Neural cell (in vitro differentiated cells): ENCODE measurements around the gene RAB17. TPM values are rescaled to one million over a fixed set of nuclear protein-coding genes. Genes with fewer than 3 reads are reported as not detected.

Source experiments
- H2AFZ ChIP-seq: fragments of 200-600, 300-800 bp; sonication (generic), shearing (Covaris generic); 2 replicates; pipeline ENCODE4 v1.6.0; 2014; ENCODE audit warnings: low read depth, mild to moderate bottlenecking, antibody characterized with exemption, low read length, moderate library complexity
- H3F3A ChIP-seq: fragments of 200-600 bp; shearing (Covaris generic); 2 replicates; pipeline ENCODE4 v1.6.1; 2016; ENCODE audit warnings: mild to moderate bottlenecking, moderate library complexity, mixed read lengths, antibody characterized with exemption, low read length; ENCODE audit not compliant: insufficient read depth, poor library complexity, severe bottlenecking
- H3K27ac ChIP-seq: fragments of 200-600, 300-800 bp; sonication (generic), shearing (Covaris generic); 2 replicates; pipeline ENCODE4 v1.5.1; 2014; ENCODE audit warnings: mild to moderate bottlenecking, low read length, moderate library complexity
- H3K27me3 ChIP-seq: fragments of 300-800, 200-600 bp; sonication (generic), shearing (Covaris generic); 2 replicates; pipeline ENCODE4 v1.6.0; 2014; ENCODE audit warnings: mild to moderate bottlenecking, low read depth, low read length, moderate library complexity; ENCODE audit not compliant: insufficient read depth
- H3K36me3 ChIP-seq: fragments of 300-800, 200-600 bp; sonication (generic), shearing (Covaris generic); 2 replicates; pipeline ENCODE4 v1.5.1; 2014; ENCODE audit warnings: mild to moderate bottlenecking, antibody characterized with exemption, low read length, moderate library complexity; ENCODE audit not compliant: insufficient read depth
- H3K4me2 ChIP-seq: fragments of 300-800, 200-600 bp; sonication (generic), shearing (Covaris generic); 2 replicates; pipeline ENCODE4 v1.6.0; 2014; ENCODE audit warnings: mild to moderate bottlenecking, low read length
- H3K4me3 ChIP-seq: fragments of 300-800, 200-600 bp; sonication (generic), shearing (Covaris generic); 2 replicates; pipeline ENCODE4 v1.5.1; 2014; ENCODE audit warnings: mild to moderate bottlenecking, low read length, moderate library complexity
- H3K79me2 ChIP-seq: fragments of 200-600 bp; shearing (Covaris generic); replicated peaks from 2 replicates; pipeline ENCODE4 v1.6.0; 2014; ENCODE audit warnings: mild to moderate bottlenecking, low read length, moderate library complexity; ENCODE audit not compliant: insufficient read depth
- H3K9ac ChIP-seq: fragments of 300-800, 200-600 bp; sonication (generic), shearing (Covaris generic); 2 replicates; pipeline ENCODE4 v1.6.1; 2016; ENCODE audit warnings: mild to moderate bottlenecking, low read length, mixed read lengths
- H3K9me2 ChIP-seq: fragments of 200-600 bp; shearing (Covaris generic); 2 replicates; pipeline ENCODE4 v1.6.1; 2016; ENCODE audit warnings: mild to moderate bottlenecking, low read length, mixed read lengths; ENCODE audit not compliant: insufficient read depth
- H3K9me3 ChIP-seq: fragments of 200-600, 300-800 bp; sonication (generic), shearing (Covaris generic); 2 replicates; pipeline ENCODE4 v1.6.1; 2016; ENCODE audit warnings: mild to moderate bottlenecking, mixed run types, low read length, moderate library complexity, mixed read lengths
- H4K20me1 ChIP-seq: fragments of 200-600 bp; shearing (Covaris generic); 2 replicates; pipeline ENCODE4 v1.6.1; 2016; ENCODE audit warnings: mild to moderate bottlenecking, mixed run types; ENCODE audit not compliant: insufficient read depth
- EP300 ChIP-seq: fragments of 450-650 bp; conservative IDR thresholded peaks from 2 replicates; pipeline ENCODE4 v1.6.1; 2014; ENCODE audit warnings: antibody characterized with exemption, mild to moderate bottlenecking, moderate library complexity; ENCODE audit not compliant: poor library complexity, severe bottlenecking
- EZH2 ChIP-seq: fragments of 200-600, 300-800 bp; shearing (Covaris generic), sonication (generic); IDR thresholded peaks from 2 replicates; pipeline ENCODE4 v1.6.1; 2014; ENCODE audit warnings: antibody characterized with exemption, low read length, borderline replicate concordance, mild to moderate bottlenecking; ENCODE audit not compliant: insufficient read depth, poor library complexity, severe bottlenecking
- MXI1 ChIP-seq: fragments of 450-650 bp; conservative IDR thresholded peaks from 2 replicates; pipeline ENCODE4 v1.6.1; 2014; ENCODE audit warnings: antibody characterized with exemption, mild to moderate bottlenecking; ENCODE audit not compliant: poor library complexity, severe bottlenecking
- POLR2AphosphoS5 ChIP-seq: IDR thresholded peaks from 2 replicates; pipeline ENCODE4 v1.6.1; 2012
- RAD21 ChIP-seq: fragments of 450-650 bp; conservative IDR thresholded peaks from 2 replicates; pipeline ENCODE4 v1.6.1; 2014; ENCODE audit warnings: antibody characterized with exemption, mild to moderate bottlenecking, moderate library complexity
- SMC3 ChIP-seq: fragments of 450-650 bp; conservative IDR thresholded peaks from 2 replicates; pipeline ENCODE4 v1.6.1; 2014; ENCODE audit warnings: antibody characterized with exemption, mild to moderate bottlenecking, moderate library complexity; ENCODE audit not compliant: poor library complexity
- TAF1 ChIP-seq: IDR thresholded peaks from 2 replicates; pipeline ENCODE4 v1.6.1; 2012; ENCODE audit warnings: low read depth
- polyA plus RNA-seq: library from polyadenylated mRNA; depleted of rRNA; stranded (reverse); fragments of >200 nt; gene quantifications from 2 replicates; pipeline ENCODE4 v1.2.3, GENCODE V29; 2014
- TF ChIP-seq, protein P1 (sequence below): IDR thresholded peaks from 2 replicates; pipeline ENCODE4 v1.6.1; 2012; ENCODE audit warnings: borderline replicate concordance
- TF ChIP-seq, protein P2 (sequence below): fragments of 450-650 bp; IDR thresholded peaks from 2 replicates; pipeline ENCODE4 v1.5.1; 2014; ENCODE audit warnings: antibody characterized with exemption, mild to moderate bottlenecking, moderate library complexity; ENCODE audit not compliant: poor library complexity, severe bottlenecking

RAB17 gene
- polyA plus RNA-seq, 1 donor from 2014 or later: not detected

DNA sequence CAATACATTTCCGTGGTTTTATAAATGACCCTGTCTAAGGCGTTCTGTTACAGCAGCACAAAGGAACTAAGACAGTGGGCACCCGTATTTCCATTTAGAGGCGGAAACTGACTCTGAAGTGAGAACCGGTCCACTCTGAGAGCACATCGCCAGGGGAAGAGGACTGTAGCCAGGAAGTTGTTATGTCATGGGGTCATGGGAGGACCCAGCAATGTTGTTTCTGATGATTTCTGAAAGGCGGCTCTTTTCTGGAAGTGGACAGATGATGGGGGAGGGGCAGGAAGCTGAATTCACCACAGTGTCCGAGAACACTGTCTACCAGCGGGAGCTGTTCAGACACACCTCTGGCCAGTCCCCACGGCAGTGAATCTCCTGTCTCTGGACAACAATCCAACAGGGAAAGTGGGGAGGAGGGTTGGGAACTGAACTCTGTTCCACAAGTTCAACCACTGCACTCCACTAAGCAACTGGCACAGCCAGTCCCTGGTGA is 34.7 kb upstream of the RAB17 start:
- no peak overlapping the region for H3K9ac ChIP-seq
- no peaks in the 10 kb centered on the region for H4K20me1 ChIP-seq
- H3K36me3 ChIP-seq: no peaks in the 10 kb centered on the region
- no peaks in the 10 kb centered on the region for H3K9me2 ChIP-seq
- no peaks in the 10 kb centered on the region for H3K9me3 ChIP-seq
- H3K27ac ChIP-seq: no peak overlapping the region
- H3K79me2 ChIP-seq: peaks cover 18% of the 10 kb centered on the region
- peaks cover 4% of the 10 kb centered on the region for H3K27me3 ChIP-seq
- H3K4me2 ChIP-seq: no peak overlapping the region
- no peak overlapping the region for H3K4me3 ChIP-seq
- H2AFZ ChIP-seq: no peak overlapping the region
- H3F3A ChIP-seq: no peaks in the 10 kb centered on the region
- TF ChIP-seq EP300: no peak
- no peak for TF ChIP-seq POLR2AphosphoS5
- TF ChIP-seq RAD21: no peak
- no peak for TF ChIP-seq SMC3
- no peak for TF ChIP-seq TAF1
- no peak for TF ChIP-seq MXI1
- no peak for TF ChIP-seq EZH2
- TF ChIP-seq, protein P1, sequence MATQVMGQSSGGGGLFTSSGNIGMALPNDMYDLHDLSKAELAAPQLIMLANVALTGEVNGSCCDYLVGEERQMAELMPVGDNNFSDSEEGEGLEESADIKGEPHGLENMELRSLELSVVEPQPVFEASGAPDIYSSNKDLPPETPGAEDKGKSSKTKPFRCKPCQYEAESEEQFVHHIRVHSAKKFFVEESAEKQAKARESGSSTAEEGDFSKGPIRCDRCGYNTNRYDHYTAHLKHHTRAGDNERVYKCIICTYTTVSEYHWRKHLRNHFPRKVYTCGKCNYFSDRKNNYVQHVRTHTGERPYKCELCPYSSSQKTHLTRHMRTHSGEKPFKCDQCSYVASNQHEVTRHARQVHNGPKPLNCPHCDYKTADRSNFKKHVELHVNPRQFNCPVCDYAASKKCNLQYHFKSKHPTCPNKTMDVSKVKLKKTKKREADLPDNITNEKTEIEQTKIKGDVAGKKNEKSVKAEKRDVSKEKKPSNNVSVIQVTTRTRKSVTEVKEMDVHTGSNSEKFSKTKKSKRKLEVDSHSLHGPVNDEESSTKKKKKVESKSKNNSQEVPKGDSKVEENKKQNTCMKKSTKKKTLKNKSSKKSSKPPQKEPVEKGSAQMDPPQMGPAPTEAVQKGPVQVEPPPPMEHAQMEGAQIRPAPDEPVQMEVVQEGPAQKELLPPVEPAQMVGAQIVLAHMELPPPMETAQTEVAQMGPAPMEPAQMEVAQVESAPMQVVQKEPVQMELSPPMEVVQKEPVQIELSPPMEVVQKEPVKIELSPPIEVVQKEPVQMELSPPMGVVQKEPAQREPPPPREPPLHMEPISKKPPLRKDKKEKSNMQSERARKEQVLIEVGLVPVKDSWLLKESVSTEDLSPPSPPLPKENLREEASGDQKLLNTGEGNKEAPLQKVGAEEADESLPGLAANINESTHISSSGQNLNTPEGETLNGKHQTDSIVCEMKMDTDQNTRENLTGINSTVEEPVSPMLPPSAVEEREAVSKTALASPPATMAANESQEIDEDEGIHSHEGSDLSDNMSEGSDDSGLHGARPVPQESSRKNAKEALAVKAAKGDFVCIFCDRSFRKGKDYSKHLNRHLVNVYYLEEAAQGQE: no peak
- TF ChIP-seq, protein P2, sequence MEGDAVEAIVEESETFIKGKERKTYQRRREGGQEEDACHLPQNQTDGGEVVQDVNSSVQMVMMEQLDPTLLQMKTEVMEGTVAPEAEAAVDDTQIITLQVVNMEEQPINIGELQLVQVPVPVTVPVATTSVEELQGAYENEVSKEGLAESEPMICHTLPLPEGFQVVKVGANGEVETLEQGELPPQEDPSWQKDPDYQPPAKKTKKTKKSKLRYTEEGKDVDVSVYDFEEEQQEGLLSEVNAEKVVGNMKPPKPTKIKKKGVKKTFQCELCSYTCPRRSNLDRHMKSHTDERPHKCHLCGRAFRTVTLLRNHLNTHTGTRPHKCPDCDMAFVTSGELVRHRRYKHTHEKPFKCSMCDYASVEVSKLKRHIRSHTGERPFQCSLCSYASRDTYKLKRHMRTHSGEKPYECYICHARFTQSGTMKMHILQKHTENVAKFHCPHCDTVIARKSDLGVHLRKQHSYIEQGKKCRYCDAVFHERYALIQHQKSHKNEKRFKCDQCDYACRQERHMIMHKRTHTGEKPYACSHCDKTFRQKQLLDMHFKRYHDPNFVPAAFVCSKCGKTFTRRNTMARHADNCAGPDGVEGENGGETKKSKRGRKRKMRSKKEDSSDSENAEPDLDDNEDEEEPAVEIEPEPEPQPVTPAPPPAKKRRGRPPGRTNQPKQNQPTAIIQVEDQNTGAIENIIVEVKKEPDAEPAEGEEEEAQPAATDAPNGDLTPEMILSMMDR: no peak

DNA sequence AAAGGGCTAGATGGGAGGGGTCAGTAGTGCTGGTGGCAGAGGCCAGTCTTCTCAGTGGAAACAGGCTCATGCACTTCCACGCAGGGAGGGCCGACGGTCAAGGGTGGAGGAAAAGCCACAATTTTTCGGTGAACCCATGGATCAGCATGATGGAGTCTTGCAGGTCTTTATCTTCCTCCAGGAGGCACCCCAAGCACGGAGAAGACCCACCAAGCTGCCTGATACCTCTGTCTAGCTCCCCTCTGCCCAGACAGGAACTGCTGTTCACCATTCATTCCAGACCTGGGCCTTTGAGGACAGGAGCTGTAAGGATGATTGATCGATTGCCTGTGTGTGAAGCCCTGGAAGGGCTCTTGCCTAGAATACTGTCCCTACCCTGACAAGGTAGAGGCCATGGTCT is 34.0 kb upstream of the RAB17 start:
- Histone ChIP-seq H3K9me3 (no peaks in the 10 kb centered on the region), H3K27me3 (peaks cover 4% of the 10 kb centered on the region), H3K36me3 (no peaks in the 10 kb centered on the region), H3K9me2 (no peaks in the 10 kb centered on the region), H2AFZ (no peak overlapping the region), H3K9ac (no peak overlapping the region), H3K27ac (no peak overlapping the region), H4K20me1 (no peaks in the 10 kb centered on the region), H3K4me3 (no peak overlapping the region), H3F3A (no peaks in the 10 kb centered on the region), H3K79me2 (peaks cover 11% of the 10 kb centered on the region), H3K4me2 (no peak overlapping the region)
- TF ChIP-seq, protein P1: no peak
- no peak for TF ChIP-seq MXI1
- no peak for TF ChIP-seq SMC3
- TF ChIP-seq RAD21: no peak
- TF ChIP-seq EZH2: no peak
